HG02678 (cell line): Measurements from ENCODE around the gene TMEM236.

Experiments used
- ATAC-seq: cut with Tn5 transposase; IDR thresholded peaks from one replicate; pipeline ENCODE4 v1.9.1; 2021; ENCODE audit warnings: mild to moderate bottlenecking, moderate library complexity; ENCODE audit not compliant: unreplicated experiment

The TMEM236 gene

DNA sequence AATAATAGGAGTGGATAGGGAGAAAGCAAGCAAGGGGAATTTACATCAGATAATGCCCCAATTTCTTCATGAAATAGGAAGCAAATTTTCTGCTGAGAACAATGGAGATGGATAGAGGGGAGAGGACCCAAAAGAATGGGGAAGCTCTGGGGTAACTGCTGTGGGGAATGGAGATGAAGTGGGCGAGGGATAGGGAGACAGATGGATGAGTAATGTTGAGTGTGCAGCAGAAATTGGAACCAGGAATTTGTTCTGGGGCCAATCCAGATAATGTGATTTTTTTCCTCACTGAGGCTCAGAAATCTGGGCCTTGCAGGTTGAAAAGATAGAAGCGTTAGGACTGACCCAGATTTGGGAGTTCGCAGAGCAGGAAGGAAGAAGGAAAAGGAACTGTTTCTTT, 32.7 kb downstream of the TMEM236 start:
- no peak for ATAC-seq

DNA sequence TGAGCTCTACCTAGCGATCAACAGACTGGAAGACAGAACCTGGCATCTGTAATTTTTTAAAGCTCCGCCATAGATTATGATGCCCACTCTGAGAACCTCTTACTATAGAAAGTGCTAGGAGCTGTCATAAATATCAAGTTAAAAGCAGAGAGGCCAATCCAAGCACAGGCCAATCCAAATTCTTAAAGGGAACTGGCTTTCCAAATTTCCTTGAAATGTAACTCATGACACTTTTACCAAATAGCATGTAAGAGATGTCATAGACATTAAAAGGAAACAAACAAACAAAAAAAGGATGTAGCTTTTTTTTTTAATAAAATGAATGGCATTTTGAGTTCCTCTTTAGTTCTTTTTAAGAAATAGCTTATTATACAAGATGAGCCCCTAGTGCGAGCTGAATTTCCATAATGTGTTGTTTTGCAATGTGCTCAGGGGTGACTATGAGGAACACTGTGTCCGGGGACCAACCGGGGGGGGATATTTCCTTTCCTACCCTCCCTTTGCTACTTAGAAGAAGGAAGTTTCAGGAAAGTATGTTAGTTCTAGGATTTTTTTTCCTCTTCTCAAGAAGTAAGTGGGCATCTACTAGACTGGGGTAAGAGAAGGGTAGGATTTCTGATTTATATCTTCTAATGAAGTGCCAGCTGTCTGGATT, 33.4 kb downstream of the TMEM236 start:
- no peak for ATAC-seq

DNA sequence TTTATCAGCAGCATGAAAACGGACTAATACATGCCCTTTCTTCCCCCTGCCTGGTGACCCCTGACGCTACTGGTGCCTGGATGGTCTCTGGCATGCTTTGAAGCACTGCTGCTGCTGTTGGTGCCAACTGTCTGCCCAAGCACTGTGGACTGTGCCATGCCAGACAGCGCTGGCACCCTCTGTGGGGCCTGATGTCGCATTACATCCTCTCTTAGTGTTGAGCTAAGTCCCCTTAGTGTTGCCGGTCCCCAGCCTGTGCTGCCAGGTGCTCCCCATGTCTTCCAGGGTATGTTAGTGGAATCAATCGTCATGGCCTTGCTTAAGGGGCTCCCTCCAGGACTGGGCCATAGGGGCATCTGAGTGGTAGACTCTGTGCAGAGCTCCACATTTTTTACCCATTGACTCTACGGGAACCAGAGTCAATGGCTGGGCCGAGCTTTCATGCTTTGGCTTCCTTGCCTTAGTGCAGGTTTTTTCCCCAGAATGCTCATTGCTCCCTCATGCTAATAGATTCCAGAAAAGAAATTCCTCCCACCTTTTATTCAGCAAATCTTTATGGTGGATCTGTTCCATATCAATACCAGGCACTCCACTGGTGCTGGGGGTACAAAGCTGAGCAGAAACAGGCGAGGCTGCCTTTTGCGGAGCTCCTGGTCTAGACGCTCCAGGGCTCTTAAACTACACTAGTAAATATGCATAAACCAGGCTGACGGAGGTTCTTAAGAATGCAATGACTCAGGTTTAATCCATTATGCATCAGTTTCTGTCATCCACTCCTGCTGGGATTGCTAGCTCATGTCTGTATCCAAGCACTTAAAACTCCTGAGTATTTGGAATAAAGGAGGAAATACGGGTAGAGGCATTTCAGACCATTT, 35.3 kb downstream of the TMEM236 start:
- ATAC-seq: no peak

DNA sequence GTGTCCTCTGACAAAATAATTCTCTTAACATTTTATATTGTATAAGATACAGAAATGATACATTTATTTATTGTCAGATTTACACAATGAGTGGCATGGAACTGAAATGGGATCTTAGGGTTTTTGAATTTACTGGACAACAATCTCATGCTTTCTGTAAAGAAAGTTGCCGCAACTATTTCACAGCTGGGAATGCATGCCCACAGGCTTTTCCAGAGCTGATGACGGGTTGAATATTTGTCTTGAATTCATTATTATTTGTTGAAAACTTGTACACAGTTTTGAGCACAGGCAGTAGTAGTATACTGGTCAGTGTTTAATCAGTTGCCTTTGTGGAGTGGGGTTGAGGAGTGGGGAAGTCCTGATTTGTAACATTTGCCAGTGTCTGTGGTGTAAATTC, 36.6 kb downstream of the TMEM236 start:
- no peak for ATAC-seq

DNA sequence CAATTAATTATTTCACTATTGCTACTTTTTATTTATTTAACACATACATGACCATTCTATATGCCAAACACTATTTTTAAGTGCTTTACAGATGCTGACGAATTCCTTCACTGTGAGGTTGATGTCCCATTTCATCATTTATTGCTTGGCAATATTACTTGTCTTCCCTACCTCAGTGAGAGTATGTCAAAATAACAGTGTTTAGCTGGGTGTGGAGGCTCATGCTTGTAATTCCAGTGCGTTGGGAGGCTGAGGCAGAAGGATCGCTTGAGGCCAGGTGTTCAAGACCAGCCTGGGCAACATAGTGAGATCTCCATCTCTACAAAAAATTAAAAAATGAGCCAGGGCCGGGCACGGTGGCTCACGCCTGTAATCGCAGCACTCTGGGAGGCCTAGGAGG, 37.4 kb downstream of the TMEM236 start:
- ATAC-seq: no peak

DNA sequence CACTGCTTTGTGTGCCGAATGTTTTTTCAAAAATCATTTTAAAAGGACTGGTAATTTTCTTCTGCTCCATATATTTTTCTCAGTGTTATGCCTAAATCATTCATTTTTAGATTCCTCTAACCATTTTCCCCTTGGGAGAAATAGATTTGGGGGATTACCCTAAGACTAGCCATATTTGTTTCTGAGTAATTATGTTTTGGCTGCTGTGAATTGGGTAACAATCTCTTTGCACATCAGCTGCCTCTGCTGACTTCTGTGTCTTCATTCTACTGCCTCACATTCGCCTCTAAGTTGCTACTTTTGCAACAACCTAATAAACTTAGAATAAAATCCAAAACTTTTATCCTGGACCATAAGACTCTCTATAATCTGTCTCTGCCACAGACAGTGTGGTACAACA, 38.6 kb downstream of the TMEM236 start:
- ATAC-seq: no peak

DNA sequence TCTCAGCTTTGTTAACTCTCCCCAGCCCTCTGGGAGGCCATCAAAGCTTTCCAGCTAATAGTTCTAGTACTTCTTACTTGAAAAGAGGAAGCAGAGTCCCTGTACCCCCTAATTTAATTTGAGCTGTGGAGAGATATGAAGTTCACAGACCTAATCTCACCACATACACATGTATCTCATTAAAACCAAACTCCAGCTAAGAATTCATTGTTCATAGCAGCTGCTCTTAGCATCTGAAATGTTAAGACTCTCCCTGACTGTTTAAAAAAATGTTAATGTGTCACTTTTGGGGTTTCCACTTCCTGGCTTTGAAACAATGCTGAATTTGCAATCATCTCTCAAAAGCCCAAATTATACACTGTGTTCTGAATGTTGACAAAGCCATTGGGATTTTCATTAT, 41.0 kb downstream of the TMEM236 start:
- ATAC-seq: no peak

DNA sequence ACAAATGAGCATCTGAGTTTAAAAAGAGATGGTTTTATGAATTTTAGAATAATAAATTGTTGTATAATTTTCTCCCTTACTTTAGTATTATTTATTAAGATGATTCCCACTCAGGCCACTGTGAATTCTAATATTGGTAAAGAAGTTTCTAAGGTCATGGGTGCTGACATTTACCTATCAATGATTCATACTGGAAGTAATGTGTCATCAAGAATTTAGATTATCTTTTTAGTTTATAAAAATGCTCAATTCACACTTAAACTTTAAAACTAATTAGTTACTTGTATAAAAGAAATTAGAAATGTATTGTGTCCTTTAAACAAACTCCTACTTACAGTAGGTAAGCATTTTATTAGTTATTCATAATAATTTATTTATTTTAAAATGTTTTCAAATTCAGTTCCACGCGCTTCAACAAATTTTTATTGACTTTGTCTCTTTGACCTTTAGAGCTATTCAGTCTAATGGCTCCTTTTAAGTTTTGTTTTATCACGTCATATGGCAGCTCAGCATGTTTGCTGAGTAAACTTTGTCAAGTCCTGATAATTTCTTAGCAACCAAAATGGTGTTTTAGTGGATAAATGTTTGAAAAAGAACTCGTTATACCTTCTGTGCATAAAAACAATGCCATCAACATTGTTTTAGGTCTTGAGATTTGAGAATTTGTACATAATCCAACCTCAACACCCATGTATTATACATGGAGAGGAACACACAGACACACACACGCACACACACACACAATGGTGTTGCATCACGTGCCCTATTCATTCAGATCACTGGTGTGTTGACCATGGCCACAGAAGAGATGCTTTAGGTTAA, 42.0 kb downstream of the TMEM236 start:
- ATAC-seq: no peak

DNA sequence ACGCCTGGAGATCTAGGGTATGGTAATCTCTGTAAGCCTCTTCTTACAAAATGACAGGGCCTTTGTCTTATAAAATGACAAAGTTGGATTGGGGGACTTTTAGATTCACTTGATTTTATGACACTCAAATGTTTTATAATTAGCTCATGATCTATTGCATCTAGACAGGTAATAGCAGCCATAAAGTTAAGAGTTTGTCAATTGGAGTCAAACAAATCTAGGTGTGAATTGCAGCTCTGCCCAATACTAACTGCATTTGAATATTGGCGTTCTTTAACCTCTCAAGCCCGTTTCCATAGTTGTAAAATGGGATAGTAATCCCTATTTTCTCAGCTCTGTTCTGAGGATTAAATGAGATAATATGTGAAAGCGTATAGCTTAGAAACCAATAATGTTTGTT, 43.1 kb downstream of the TMEM236 start:
- ATAC-seq: no peak

DNA sequence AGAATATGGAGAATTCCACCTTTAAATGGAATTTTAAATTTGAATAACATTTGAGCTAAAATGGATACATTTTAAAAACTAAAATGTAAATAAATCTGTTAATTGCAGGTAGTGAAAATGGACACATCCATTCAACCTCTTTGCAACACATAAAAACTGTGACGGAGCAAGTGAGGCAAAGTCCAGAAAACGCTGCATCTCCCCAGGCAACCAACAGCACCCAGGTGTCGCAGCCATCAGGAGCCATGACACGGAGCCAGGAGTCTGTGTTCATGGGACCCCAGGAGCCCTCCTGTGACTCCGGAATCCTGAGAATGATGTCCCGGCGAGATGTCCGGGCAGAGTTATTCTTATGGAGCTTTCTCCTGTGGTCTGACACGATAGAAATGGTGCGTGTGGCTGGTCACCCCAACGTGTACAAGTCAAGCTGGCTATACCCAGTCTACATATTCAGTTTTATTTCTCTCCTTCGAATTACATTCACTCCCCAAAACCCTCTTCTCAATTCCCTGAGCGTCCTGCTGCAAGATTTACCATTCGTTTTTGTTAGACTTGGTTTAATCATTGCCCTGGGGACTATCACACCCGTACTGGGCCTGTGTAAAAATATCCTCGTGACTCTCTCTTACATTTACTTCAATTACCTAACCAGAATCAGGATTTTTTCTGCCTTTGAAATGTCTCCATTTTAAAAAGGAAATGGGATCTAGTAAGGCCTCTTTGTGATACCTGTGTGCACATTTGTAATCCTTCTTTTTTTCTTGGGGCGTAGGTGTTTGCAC, 44.0 kb downstream of the TMEM236 start:
- ATAC-seq: no peak

DNA sequence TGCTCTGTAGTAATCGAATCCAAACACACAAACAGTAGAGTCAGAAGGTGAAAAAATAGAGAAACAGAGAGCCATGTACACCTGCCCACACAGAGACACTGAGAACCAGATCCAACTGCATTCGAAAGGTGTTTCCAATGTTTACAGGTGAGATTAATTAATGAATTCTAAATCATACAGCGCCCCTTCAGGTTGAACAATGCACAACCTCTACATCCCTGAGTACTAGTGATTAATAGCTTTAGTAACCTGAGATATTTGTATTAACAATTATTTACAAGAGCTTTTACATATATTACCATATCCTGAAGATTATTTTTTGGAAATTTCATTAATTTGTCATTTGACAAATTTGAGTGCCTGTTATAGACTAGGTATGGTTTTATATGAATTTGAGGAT, 49.5 kb downstream of the TMEM236 start:
- ATAC-seq: no peak

DNA sequence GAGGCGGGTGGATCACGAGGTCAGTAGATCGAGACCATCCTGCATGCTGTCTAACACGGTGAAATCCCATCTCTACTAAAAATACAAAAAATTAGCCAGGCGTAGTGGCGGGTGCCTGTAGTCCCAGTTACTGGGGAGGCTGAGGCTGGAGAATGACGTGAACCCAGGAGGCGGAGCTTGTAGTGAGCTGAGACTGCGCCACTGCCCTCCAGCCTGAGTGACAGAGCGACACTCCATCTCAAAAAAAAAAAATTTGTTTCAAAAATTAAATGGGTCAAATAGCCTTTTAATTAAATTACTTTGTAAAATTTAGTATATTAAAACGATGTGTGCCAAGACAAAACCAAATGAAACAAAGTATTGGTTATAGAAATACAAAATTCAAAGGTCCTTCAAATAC, 50.3 kb downstream of the TMEM236 start:
- no peak for ATAC-seq

DNA sequence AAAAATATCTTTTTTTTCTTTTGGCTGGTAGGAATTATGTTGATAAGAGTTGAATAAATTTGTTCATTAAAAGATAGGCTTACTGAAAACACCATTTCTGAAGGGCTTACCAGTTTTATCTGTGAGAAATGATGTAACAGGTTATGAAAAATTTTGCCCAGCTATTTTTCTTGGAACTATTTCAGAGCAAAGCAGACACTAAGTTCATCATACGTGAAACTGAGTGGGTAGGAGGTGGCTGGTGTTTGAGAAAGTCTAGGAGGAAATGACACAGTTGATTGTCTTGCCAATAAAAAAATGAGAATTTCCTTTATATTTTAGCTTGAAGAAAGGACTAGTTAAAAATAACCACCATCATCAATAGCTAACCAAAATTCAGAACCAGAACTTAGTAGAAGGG, 51.0 kb downstream of the TMEM236 start:
- no peak for ATAC-seq

DNA sequence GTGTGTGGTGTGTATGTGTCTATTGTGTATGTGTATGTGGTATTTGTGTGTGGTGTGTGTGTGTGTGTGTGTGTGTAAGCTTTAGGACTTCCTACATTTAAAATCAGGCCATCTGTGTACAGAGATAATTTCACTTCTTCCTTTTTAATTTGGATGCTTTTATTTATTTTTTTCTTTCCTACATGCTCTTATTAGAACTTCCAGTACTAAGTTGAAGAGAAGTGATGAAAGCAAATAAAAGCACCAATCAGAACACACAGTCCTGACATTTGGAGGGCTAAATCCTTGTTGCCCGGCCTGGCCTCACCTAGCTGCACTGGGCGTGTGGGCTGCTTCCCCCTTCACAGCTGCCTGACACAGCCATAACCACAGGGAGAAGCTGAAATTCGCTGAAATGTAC, 53.3 kb downstream of the TMEM236 start:
- ATAC-seq: no peak

DNA sequence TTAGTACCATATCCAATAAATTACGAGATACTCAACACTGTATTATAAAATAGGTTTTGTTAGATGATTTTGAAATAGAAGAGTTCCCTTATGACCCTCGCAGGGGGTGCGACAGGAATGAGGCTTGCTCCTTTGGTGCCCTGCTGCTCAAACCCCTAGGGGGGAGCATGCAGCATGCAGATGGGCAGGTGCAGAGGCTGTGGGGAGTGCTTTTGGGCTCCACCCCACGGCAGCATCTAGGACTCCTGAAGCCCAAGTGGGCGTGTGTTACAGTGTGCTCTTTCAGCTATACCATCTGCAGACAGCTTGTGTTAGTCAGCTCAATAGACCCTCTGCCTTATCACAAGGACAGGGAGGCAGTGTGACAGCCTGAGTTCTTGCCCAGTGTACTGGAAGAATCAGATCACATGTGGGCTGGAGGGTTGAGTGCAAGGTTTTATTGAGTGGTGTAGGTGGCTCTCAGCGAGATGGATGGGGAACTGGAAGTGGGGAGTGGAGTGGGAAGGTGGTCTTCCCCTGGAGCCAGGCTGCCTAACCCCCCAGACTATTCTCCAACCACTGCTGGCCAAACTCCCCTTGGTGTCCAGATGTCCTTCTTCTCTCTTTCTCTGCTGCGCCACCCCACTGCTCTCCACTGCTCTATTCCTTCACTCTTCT, 54.0 kb downstream of the TMEM236 start:
- peak; percentile 63 for ATAC-seq

DNA sequence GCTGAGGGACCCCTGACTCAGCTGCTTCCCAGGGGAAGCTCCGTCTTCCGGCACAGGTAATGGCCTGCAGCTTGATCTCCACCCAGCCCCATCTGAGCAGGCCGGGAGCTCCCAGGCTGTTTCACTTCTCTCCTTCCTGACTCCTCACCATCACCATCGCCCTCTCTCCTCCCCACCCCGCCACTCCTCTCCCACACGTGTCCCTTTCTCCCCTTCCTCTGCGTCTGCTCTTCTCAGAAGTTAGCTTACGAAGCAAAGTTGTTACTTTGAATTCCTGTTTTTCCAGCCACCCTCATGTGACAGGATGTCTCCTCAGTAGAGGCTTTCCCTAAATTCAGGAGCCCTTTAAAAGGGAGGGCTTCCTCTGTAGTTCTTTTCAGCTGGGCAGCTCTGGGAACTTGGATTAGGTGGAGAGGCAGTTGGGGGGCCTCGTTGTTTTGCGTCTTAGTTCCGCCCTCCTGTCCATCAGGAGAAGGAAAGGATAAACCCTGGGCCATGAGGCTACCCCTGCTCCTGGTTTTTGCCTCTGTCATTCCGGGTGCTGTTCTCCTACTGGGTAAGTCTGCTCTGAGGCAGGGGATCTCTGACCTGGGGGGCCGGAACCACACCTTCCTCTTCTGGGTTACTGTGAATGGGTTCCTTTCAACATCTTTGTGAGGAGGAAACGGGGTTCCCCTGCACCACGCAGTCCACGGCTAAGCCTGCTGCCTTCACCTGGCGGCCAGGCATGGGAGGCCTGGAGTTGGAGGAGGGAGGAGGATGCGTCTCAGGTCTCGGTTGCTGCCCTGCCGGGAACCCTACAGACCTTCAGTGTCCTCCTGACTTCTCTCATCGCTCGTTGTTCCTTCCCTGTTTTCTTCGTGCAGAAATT, 57.2 kb downstream of the TMEM236 start, which contains the start of gene MRC1:
MRC1 (plus strand) TSS at position 378 of the 871 bp plus-strand sequence; CDS start at position 496, 118 bp downstream.
- ATAC-seq: no peak

DNA sequence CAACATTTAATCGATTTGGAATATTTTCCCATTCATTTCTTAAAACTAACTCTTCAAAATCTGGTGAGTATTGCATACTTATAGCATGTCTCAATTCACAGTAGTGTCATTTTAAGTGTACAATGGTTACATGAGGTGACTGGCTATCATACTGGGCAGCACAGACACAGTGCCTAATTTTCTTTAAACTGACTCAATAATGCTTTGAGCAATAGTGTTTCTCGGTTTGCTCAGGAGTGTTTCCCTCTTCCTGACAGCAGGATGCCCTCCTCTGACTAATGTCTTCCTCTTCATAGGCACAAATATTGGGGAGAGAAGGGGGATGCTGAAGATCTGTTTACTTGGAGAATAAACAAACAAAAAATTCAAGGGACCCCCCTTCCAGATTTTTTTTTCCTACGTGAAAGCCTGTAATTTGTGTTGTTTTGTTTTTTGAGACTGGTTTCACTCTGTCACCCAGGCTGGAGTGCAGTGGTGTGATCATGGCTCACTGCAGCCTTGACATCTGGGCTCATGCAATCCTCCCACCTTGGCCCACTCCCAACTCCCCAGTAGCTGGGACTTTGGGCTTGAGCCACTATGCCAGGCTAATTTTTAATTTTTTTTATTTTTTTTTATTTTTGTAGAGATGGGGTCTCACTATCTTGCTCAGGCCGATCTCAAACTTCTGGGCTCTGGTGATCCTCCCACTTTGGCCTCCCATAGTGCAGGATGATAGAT, 59.3 kb downstream of the TMEM236 start:
- ATAC-seq: no peak

DNA sequence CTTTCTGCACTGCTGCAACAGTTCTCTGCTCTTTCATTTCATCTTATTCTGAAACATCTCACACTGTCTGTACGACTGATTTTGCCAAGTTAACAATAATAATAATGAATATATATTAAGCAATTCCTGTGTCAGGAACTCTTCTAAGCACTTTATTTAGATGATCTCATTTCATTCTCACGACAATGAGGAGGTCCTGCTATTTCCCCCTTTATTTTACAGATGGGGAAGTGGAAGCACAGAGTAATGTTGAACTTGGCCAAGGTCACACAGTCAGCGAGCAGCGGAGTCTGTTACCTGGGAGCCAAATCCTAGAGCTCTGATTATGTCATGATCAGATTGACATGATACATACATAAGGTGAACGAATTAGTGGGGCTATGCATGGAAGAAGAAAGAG, 63.0 kb downstream of the TMEM236 start:
- ATAC-seq: no peak

DNA sequence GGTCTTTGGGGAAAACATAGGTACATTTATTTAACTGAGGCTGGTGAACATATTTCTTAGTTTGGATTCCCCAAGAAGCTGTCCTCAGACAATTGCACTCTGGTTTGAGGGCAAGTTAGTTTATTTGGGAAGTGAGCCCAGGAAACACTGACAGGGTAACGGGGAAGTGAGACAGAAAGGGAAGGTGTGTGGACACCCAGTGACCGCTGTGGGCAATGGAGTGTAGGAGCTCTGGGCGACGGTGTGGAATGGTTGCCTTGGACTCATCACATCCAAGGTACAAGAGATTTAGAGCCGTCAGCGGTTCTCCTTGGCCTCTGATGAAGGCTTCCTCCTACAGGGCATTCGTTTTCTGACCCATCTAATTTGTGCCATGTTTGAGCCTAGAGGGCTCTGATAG, 64.2 kb downstream of the TMEM236 start:
- no peak for ATAC-seq
